ENCODE measurements around the gene TMPRSS12.

- TF ChIP-seq CTCF (IDR thresholded peaks at IDR 0.05), result no peak
- no peak for TF ChIP-seq POLR2A (IDR thresholded peaks at IDR 0.05)
Measured at GRCh38 chr12:50901685-50902113, 59.0 kb downstream of the TMPRSS12 start.
